ENCODE data around the gene P2RX6.
"Not testable (repeated sequence)": the region's sequence is repeated elsewhere in the genome, so short reads cannot be mapped to it uniquely, and the experiment has no call there.

Gene P2RX6

GRCh38 chr22:21052715-21053459, 37.9 kb downstream of the P2RX6 start:
- DNase-seq (ENCODE audit: low spot score): no peak

- no peak for DNase-seq (ENCODE audit: low spot score)
These were observed 39.2 kb downstream of the P2RX6 start for GRCh38 chr22:21054046-21054713.

- DNase-seq (ENCODE audit: low spot score): no peak
These were observed 40.0 kb downstream of the P2RX6 start for GRCh38 chr22:21054714-21055563.

GRCh38 chr22:21055564-21055834, 40.5 kb downstream of the P2RX6 start:
- no peak for DNase-seq (ENCODE audit: low spot score)

GRCh38 chr22:21055880-21056319, 40.9 kb downstream of the P2RX6 start:
- DNase-seq (ENCODE audit: low spot score): no peak

GRCh38 chr22:21060363-21060762, 45.4 kb downstream of the P2RX6 start:
- not testable (repeated sequence) for DNase-seq (ENCODE audit: low spot score)

GRCh38 chr22:21061660-21062321, 46.8 kb downstream of the P2RX6 start:
- not testable (repeated sequence) for DNase-seq (ENCODE audit: low spot score)

- not testable (repeated sequence) for DNase-seq (ENCODE audit: low spot score)
These were observed 49.5 kb downstream of the P2RX6 start for GRCh38 chr22:21064425-21064824.

GRCh38 chr22:21064917-21065864, 50.2 kb downstream of the P2RX6 start:
- no peak for DNase-seq (ENCODE audit: low spot score)

- no peak for DNase-seq (ENCODE audit: low spot score)
These were observed 52.3 kb downstream of the P2RX6 start for GRCh38 chr22:21067075-21067900.

- DNase-seq (ENCODE audit: low spot score): no peak
These were observed 53.1 kb downstream of the P2RX6 start for GRCh38 chr22:21067901-21068680.

GRCh38 chr22:21068681-21069276, 53.8 kb downstream of the P2RX6 start:
- DNase-seq (ENCODE audit: low spot score): no peak

- no peak for DNase-seq (ENCODE audit: low spot score)
These were observed 54.4 kb downstream of the P2RX6 start for GRCh38 chr22:21069375-21069774.

- DNase-seq (ENCODE audit: low spot score): no peak
These were observed 56.0 kb downstream of the P2RX6 start for GRCh38 chr22:21070690-21071615.

- DNase-seq (ENCODE audit: low spot score): not testable (repeated sequence)
These were observed 56.8 kb downstream of the P2RX6 start for GRCh38 chr22:21071796-21072195.

- no peak for DNase-seq (ENCODE audit: low spot score)
These were observed 58.1 kb downstream of the P2RX6 start for GRCh38 chr22:21073023-21073422.

- no peak for DNase-seq (ENCODE audit: low spot score)
These were observed 58.5 kb downstream of the P2RX6 start for GRCh38 chr22:21073482-21073881.
